Measurements from ENCODE around the gene SELENOI. TPM values are rescaled to one million over a fixed set of nuclear protein-coding genes. Genes with fewer than 3 reads are reported as not detected.
"Not testable (repeated sequence)": the region's sequence is repeated elsewhere in the genome, so short reads cannot be mapped to it uniquely, and the experiment has no call there.

Gene SELENOI
- total and polyA plus RNA-seq, 2 donors = 3.7 to 27.7 TPM

DNA sequence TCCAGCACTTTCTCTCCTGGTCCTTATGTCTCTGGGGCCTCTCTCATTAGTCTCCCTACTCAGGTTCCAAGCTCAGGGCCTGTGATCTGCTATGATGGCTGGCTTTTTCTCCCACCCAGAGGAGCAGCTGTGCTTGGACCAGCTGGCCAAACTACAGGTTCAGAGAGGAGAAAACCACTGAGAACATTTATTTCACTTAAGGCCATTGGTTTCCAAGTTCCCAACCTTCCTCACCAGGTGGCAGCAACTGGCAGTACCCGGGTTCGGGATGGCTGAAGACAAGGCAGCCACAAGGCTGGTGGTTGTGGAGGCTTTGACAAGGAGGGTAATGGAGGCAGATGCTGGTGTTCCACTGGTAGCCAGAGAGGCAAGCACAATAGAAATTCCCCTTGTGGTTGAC, 29.9 kb upstream of the SELENOI start:
- Histone ChIP-seq H3K4me1 (ENCODE audit: insufficient read depth) (no peaks in the 10 kb centered on the region), H3K27ac (ENCODE audit: low read depth) (no peak overlapping the region), H3K36me3 (ENCODE audit: insufficient read depth) (no peaks in the 10 kb centered on the region), H3K4me3 (ENCODE audit: low read depth, low read length) (no peak overlapping the region)
- DNase-seq (ENCODE audit: extremely low spot score) = no peak
- 68% methylated on average over 2 of the region's 2 CpGs for WGBS

DNA sequence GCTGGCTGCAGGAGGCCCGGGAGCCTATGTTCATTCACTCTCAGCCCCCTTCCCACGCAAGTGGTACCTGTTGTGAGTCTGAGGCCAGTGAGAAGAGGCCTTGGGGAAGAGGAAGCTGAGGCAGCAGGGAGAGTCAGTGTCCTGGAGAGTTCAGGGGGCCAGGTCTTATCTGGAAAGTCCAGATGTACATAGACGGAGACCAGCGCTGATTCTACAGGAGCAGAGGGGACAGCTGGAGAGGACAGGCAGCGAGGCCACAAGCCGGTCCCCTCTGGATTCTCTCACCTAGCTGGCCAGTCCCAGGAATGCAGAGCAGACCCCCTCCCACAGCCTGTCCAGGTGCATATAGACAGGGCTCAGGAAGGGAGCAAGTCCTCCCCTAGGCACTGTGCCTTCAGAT, 29.1 kb upstream of the SELENOI start:
- Histone ChIP-seq H3K4me3 (ENCODE audit: low read depth, low read length) (no peak overlapping the region), H3K27ac (ENCODE audit: low read depth) (no peak overlapping the region), H3K36me3 (ENCODE audit: insufficient read depth) (no peaks in the 10 kb centered on the region), H3K4me1 (ENCODE audit: insufficient read depth) (no peaks in the 10 kb centered on the region)
- DNase-seq (ENCODE audit: extremely low spot score) = no peak
- 82% methylated on average over 6 of the region's 6 CpGs for WGBS

DNA sequence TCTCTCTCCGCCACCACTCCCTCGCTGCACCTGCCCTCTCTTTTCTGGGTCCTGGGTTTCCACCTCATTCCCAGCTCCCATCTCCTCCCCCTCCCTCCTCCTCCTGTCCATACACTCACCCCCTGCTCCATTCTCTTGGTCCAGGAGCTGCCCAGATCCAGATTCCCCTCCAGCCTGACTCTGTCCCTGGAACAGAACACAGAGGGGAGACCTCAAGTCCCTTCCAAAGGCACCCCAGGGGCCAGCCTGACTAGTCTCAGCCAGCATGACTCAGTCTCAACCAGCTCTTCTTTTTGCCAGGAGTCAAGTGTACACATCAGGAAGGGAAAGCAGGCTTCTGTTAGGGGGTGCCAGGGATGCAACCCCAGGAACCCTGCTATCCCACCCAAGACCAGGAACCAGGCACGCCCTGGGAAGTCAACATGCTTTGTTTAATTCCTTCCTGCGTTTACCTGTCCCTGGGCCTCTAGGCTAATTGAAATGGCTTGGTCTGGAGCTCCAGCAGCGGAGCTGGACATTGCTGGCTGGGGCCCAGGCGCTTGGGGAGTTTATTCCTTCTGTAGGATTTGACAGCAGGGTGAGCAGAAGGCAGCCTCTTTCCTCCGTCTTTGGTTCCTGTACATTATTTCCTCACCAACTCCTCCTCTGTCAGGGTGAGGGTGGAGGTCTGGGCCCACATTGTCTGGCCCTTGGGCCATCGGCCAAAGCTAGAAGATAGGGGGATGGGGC, 28.4 kb upstream of the SELENOI start:
- 77% methylated on average over 8 of the region's 8 CpGs for WGBS
- no peak overlapping the region for H3K27ac ChIP-seq (ENCODE audit: low read depth)
- DNase-seq (ENCODE audit: extremely low spot score) = no peak
- no peaks in the 10 kb centered on the region for H3K4me1 ChIP-seq (ENCODE audit: insufficient read depth)
- no peaks in the 10 kb centered on the region for H3K36me3 ChIP-seq (ENCODE audit: insufficient read depth)
- H3K4me3 ChIP-seq (ENCODE audit: low read depth, low read length) = no peak overlapping the region

DNA sequence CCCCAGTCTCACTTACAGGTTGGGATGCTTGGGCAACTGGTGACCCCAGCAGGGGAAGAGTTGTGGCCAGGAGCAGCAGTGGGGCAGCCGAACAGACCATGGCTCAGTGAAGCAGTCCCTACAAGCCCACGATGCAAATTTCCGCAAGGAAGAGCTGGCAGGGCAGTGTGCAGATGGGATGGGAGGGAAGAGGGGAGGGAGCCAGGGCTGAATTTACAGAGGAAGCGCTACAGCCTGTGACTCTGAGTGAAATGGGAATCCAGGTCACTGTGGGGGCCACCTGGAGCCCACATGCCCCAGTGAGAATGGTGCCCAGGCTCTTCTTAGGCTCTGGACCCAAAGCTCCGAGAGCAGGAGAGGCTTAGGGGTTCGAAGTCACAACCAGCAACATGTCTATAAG, 27.0 kb upstream of the SELENOI start:
- no peak for DNase-seq (ENCODE audit: extremely low spot score)
- Histone ChIP-seq H3K27ac (ENCODE audit: low read depth) (no peak overlapping the region), H3K36me3 (ENCODE audit: insufficient read depth) (no peaks in the 10 kb centered on the region), H3K4me3 (ENCODE audit: low read depth, low read length) (no peak overlapping the region), H3K4me1 (ENCODE audit: insufficient read depth) (no peaks in the 10 kb centered on the region)
- WGBS = 60% methylated on average over 6 of the region's 6 CpGs

DNA sequence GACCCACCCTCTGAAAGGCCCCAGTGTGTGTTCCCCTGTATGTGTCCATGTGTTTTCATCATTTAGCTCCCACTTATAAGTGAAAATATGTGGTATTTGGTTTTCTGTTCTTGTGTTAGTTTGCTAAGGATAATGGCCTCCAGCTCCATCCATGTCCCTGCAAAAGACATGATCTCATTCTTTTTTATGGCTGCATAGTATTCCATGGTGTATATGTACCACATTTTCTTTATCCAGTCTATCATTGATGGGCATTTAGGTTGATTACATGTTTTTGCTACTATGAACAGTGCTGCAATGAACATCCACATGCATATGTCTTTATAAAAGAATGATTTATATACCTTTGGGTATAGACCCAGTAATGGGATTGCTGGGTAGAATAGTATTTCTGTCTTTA, 21.5 kb upstream of the SELENOI start:
- DNase-seq (ENCODE audit: extremely low spot score); H3K4me3 ChIP-seq (ENCODE audit: low read depth, low read length); H3K4me1 ChIP-seq (ENCODE audit: insufficient read depth); H3K36me3 ChIP-seq (ENCODE audit: insufficient read depth); H3K27ac ChIP-seq (ENCODE audit: low read depth): not testable (repeated sequence)

DNA sequence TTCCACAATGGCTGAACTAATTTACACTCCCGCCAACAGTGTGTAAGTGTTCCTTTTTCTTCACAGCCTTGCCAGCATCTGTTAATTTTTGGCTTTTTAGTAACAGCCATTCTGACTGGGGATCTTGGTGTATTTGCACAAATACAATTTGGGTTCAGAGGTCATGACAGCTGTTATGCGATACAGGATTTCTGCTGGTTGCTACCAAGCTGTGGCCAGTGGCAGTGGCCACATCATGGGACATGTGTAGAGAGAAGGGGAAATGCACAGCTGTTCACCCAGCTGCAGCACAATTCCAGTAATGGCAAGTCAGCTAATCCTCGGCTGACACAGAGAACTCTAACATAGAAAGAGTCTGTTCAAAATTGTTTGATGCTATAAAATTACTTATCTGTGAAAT, 21.0 kb upstream of the SELENOI start:
- DNase-seq (ENCODE audit: extremely low spot score) = no peak
- no peaks in the 10 kb centered on the region for H3K4me1 ChIP-seq (ENCODE audit: insufficient read depth)
- H3K4me3 ChIP-seq (ENCODE audit: low read depth, low read length) = no peak overlapping the region
- no peaks in the 10 kb centered on the region for H3K36me3 ChIP-seq (ENCODE audit: insufficient read depth)
- H3K27ac ChIP-seq (ENCODE audit: low read depth) = no peak overlapping the region
- 61% methylated on average over 3 of the region's 3 CpGs for WGBS

DNA sequence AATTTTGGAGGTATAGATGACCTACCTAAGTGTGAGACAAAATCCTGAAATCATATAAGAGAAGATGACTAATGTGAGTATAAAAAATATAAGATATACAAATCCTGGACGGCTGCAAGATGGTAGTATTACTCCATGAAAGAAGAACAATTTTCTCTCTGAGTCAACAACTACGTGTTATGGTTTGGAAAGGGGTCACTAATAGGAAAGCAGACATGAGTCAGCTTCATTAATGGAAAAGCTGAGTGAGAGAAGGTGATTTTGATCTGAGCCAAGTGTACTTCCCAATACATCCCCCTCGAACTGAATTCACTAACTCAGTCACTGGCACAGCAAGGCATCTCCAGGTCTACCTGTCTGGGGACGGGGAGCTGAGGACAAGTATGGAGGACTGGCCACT, 20.1 kb upstream of the SELENOI start:
- Histone ChIP-seq H3K4me1 (ENCODE audit: insufficient read depth) (no peaks in the 10 kb centered on the region), H3K36me3 (ENCODE audit: insufficient read depth) (no peaks in the 10 kb centered on the region), H3K4me3 (ENCODE audit: low read depth, low read length) (no peak overlapping the region), H3K27ac (ENCODE audit: low read depth) (no peak overlapping the region)
- 56% methylated on average over 4 of the region's 4 CpGs for WGBS
- no peak for DNase-seq (ENCODE audit: extremely low spot score)

DNA sequence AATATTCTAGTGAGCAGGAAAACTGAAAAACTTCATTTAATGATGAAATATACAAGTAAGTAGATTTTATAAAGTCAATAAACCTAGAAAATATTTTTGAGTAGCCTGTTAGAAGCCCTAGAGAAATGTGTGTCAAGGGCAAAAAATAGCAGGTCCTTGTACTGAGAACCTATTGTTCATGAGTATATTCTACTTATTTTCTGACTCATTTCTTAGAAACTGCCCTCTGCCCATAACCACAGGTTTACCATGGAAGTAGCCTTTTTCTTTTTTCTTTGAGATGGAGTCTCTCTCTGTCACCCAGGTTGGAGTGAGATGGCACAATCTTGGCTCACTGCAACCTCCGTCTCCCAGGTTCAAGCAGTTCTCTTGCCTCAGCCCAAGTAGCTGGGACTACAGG, 19.4 kb upstream of the SELENOI start:
- no peaks in the 10 kb centered on the region for H3K36me3 ChIP-seq (ENCODE audit: insufficient read depth)
- H3K4me3 ChIP-seq (ENCODE audit: low read depth, low read length) = no peak overlapping the region
- no peak overlapping the region for H3K27ac ChIP-seq (ENCODE audit: low read depth)
- H3K4me1 ChIP-seq (ENCODE audit: insufficient read depth) = no peaks in the 10 kb centered on the region
- no peak for DNase-seq (ENCODE audit: extremely low spot score)
- WGBS = 92% methylated on average over 1 of the region's 1 CpG

DNA sequence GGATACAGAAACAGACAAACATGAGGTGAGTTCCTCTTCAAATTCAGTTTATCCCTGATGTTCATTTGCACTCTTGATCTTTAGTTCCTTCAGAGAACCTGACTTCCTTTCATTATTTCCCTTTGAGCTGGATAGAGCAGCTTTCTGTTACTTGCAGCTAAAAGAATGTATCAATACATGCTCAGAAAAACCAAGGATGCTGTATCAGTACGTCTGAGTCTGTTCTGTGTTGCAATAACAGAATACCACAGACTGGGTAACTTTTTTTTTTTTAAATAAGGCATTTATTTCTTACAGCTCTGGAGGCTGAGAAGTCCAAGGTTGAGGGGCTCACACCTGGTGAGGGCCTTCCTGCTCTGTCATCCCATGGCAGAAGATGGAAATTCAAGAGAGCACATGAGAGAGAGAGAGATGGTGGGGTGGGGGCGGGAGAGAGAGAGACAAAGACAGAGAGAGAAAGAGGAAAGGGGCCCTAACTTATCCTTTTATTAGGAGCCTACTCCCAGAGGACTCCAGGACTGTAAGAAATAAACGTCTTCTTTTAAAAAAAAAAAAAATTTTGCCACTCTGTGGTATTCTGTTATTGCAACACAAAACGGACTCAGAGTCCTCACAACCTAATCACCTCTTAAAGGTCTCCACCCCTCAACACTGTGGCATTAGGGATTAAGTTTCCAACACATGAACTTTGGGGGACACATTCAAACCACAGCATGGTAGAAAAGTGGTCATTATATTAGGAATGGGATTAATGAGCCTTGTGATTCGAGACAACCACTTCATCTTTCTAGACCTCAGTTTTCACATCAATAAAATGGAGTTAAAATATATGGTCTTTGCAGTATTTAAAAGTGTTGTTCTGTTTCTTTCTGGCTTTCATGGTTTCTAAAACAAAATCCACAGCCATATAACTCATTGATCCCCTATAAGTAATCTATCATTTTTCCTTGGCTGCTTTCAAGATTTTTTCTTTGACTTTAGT, 18.4 kb upstream of the SELENOI start:
- no peaks in the 10 kb centered on the region for H3K4me1 ChIP-seq (ENCODE audit: insufficient read depth)
- H3K27ac ChIP-seq (ENCODE audit: low read depth) = no peak overlapping the region
- WGBS = 58% methylated on average over 5 of the region's 5 CpGs
- DNase-seq (ENCODE audit: extremely low spot score) = no peak
- H3K4me3 ChIP-seq (ENCODE audit: low read depth, low read length) = no peak overlapping the region
- no peaks in the 10 kb centered on the region for H3K36me3 ChIP-seq (ENCODE audit: insufficient read depth)

DNA sequence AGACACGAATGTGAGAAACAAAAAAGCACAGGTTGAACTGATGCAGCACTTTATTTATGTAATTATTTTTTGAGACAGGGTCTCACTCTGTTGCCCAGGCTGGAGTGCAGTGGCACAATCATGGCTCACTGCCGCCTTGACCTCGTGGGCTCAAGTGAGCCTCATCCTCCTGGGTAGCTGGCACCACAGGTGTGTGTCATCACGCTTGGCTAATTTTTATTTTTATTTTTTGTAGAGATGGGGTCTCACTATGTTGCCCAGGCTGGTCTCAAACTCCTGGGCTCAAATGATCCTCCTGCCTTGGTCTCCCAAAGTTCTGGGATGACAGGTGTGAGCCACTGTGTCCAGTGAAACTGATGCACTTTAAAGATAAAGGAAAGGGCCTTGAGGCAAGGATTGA, 16.9 kb upstream of the SELENOI start:
- not testable (repeated sequence) for DNase-seq (ENCODE audit: extremely low spot score); H3K27ac ChIP-seq (ENCODE audit: low read depth); H3K36me3 ChIP-seq (ENCODE audit: insufficient read depth); H3K4me3 ChIP-seq (ENCODE audit: low read depth, low read length); H3K4me1 ChIP-seq (ENCODE audit: insufficient read depth)
- WGBS = 94% methylated on average over 4 of the region's 4 CpGs

DNA sequence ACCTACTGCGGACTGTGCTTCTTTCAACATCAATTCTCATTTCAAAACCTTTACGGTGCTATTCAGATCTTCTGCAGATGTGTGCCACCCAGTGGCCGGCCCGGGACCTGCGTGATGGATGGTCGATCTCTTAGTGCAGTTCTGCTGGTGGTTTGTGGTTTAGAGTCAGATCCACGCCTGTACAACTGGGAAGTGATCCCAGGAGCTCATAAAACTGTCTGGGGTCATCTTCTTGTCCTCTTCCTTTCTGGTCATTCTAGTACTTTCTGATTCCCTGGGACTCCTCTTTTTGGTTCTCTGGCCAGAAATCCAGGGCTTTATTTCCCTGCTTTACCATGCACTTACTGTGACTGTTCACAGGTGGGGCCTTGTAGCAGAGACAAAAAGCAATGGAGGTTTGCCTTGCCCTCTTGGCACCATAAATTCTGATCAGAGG, 15.8 kb upstream of the SELENOI start:
- DNase-seq (ENCODE audit: extremely low spot score) = peak; percentile 71
- Histone ChIP-seq H3K4me1 (ENCODE audit: insufficient read depth) (no peaks in the 10 kb centered on the region), H3K27ac (ENCODE audit: low read depth) (no peak overlapping the region), H3K4me3 (ENCODE audit: low read depth, low read length) (no peak overlapping the region), H3K36me3 (ENCODE audit: insufficient read depth) (no peaks in the 10 kb centered on the region)
- WGBS = 2% methylated on average over 7 of the region's 7 CpGs

DNA sequence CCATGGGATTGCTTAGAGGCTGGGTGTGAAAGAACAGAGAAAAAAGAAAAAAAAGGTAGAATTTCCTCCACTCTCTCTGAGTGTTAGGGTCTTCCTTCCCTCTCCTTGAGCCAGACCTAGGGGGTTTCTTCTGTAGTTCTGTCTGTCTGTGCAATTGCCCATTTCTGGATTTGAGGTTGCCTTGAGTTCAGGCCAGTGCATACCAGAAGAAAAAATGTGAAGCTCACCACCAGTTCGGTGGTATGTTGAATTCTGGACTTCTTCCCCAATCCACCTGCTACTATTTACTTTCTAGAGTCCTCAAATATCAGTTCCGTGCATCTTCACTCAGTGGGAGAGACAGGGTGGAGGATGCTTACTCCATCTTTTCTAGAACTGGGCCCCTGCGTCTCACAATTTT, 15.3 kb upstream of the SELENOI start:
- no peak for DNase-seq (ENCODE audit: extremely low spot score)
- Histone ChIP-seq H3K36me3 (ENCODE audit: insufficient read depth) (no peaks in the 10 kb centered on the region), H3K27ac (ENCODE audit: low read depth) (no peak overlapping the region), H3K4me3 (ENCODE audit: low read depth, low read length) (no peak overlapping the region), H3K4me1 (ENCODE audit: insufficient read depth) (no peaks in the 10 kb centered on the region)
- WGBS = 53% methylated on average over 3 of the region's 3 CpGs

DNA sequence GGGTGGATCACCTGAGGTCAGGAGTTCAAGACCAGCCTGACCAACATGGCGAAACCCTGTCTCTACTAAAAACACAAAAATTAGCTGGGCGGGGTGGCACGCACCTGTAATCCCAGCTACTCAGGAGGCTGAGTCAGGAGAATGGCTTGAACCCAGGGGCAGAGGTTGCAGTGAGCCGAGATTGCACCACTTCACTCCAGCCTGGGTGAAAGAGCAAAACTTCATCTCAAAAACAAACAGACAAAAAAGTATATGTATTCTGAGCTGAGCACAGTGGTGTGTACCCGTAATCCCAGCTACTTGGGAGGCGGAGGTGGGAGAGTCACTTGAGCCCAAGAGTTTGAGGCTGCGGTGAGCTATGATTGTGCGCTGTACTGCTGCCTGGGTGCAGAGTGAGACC, 14.6 kb upstream of the SELENOI start:
- not testable (repeated sequence) for DNase-seq (ENCODE audit: extremely low spot score); H3K4me1 ChIP-seq (ENCODE audit: insufficient read depth); H3K36me3 ChIP-seq (ENCODE audit: insufficient read depth); H3K4me3 ChIP-seq (ENCODE audit: low read depth, low read length); H3K27ac ChIP-seq (ENCODE audit: low read depth)
- WGBS = 94% methylated on average over 8 of the region's 8 CpGs

DNA sequence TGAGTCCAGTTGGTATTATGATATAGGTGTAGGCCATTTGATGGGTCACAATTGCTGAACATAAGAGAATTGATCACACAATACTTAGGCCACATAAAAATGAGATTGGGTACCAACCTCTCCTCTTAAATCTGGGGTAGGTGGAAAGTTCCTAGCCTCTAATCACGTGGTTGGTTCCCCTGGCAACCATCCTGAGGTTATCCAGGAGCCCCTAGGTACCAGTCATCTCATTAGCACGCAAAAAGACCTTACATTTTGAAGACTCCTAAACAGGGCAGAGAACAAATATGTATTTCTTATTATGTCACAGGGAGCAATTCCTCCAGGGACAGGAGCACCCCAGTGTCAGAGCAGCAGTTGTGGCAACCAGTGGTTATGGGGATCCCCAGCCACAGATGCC, 12.7 kb upstream of the SELENOI start:
- 38% methylated on average over 2 of the region's 2 CpGs for WGBS
- H3K4me3 ChIP-seq (ENCODE audit: low read depth, low read length) = no peak overlapping the region
- no peaks in the 10 kb centered on the region for H3K4me1 ChIP-seq (ENCODE audit: insufficient read depth)
- H3K36me3 ChIP-seq (ENCODE audit: insufficient read depth) = no peaks in the 10 kb centered on the region
- DNase-seq (ENCODE audit: extremely low spot score) = no peak
- no peak overlapping the region for H3K27ac ChIP-seq (ENCODE audit: low read depth)

All from urinary bladder (tissue), 4 donors.